GM19193 (cell line): Measurements from ENCODE around the gene IL17B.

ENCODE experiments used
- POLR2A ChIP-seq: IDR thresholded peaks from 4 replicates; pipeline ENCODE4 v1.6.1; 2011; ENCODE audit not compliant: insufficient read depth, insufficient read length; ENCODE audit errors: extremely low read depth

Gene IL17B

GRCh38 chr5:149376711-149377447 is 2.2 kb downstream of the IL17B start:
- no peak for TF ChIP-seq POLR2A

- TF ChIP-seq POLR2A, result no peak
Measured at GRCh38 chr5:149376104-149376503, 3.0 kb downstream of the IL17B start.

GRCh38 chr5:149375434-149375833 is 3.7 kb downstream of the IL17B start:
- TF ChIP-seq POLR2A, result no peak

DNA sequence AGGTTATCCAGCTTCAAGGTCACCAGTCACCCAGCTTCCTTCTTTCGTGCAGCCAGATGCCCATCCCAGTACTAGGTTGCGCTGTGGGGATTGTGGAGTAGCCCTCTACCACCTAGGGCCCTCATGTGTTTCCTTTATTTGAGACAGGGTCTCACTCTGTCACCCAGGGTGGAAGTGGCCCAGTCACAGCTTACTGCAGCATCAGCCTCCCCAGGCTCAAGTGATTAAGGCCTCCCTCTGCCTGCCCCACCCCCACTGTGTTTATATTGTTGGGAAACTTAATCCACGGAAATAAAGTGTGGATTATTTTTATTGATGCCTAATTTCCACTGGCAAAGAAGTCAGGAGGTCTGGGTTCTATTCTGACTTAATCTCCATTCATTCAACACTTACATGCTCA is 4.3 kb downstream of the IL17B start:
- no peak for TF ChIP-seq POLR2A

DNA sequence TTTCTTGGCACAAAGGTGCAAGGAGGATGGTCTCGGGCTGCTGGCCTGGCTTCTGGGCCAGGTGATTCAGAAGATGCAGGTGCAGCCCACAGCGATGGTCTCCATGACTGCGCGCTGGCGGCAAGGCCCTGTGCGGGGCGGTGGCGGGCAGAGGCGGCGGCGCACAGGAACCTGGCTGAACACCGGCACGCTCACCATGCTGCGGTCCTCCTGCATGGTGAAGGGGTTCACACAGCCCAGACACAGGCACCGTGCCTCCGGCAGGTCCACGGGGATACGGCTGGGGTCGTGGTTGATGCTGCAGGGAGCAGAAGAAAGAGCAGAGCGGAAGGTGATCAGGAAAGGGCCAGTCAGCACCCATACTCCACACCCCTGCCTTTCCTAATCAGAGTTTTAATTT is 4.8 kb downstream of the IL17B start:
- no peak for TF ChIP-seq POLR2A

- TF ChIP-seq POLR2A, result no peak
Measured at GRCh38 chr5:149372932-149373331, 6.2 kb downstream of the IL17B start.

DNA sequence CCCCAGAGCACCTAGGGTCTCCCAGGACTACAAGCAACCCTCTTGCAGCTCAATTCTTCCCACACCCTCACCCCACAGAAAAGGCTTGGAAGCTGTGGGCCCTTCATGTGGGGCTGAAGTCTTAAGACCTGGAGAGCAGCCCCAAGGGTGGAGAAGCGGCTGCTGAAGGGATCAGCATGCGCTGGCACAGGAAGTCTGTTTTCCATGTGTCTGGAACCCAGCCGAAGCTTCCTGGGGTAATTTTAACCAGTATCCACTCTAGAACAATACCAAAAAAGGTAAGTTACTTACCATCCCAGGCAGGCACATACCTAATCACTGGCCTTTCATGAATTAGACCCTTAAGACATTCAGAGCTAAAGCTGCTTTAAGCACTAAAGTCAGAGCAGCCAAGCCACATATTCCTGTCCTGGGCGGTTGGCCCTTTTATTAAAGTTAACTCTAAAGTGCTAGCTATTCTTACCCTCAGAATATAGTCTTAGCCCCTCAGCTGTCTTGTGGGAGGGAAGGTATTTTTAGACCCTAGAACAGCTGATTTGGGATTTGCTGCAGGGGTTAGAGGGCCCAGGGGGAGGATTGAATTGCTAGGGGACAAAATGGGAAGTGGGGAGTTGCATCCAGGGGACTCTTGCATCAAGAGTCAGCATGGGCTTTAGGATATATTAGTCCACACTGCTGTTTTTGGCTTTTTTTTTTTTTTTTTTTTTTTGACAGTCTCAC is 6.9 kb downstream of the IL17B start:
- no peak for TF ChIP-seq POLR2A

DNA sequence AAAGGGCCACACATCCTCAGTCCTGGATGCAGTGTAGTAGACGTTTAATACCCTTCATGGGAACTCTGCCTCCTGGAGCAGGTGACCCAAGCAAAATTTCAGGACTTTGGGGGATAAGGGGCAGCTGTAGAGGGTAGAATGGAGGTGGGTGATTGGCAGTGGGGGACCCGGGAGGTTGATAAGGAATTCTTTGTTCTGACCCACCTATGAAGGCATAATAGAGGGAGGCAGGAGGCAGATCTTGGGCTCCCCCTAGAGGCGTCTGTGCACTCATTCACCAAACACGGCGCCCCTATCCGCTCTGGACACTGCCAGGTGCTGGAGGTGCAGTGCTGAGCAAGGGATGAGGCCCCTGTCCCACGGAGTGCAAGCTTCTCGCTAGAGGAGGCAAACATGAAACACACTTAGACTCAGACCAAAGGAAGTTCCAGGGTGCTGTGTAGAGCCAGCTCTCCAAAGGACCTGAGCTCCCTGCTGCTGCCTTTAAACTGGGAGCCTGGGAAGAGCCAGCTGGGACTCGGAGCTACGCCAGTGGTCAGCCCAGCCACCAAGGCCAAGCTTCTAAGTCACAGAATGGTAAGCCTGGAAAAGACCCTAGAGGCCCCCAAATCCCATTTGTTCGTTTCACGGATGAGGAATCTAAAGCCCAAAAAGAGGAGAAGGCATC is 7.7 kb downstream of the IL17B start:
- no peak for TF ChIP-seq POLR2A

GRCh38 chr5:149370878-149371277 is 8.2 kb downstream of the IL17B start:
- no peak for TF ChIP-seq POLR2A

DNA sequence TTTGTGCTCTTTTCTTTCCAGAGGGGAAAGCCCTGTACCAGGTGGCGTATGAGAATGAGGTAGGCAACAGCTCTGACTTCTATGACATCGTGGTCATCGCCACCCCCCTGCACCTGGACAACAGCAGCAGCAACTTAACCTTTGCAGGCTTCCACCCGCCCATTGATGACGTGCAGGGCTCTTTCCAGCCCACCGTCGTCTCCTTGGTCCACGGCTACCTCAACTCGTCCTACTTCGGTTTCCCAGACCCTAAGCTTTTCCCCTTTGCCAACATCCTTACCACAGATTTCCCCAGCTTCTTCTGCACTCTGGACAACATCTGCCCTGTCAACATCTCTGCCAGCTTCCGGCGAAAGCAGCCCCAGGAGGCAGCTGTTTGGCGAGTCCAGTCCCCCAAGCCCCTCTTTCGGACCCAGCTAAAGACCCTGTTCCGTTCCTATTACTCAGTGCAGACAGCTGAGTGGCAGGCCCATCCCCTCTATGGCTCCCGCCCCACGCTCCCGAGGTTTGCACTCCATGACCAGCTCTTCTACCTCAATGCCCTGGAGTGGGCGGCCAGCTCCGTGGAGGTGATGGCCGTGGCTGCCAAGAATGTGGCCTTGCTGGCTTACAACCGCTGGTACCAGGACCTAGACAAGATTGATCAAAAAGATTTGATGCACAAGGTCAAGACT is 11.0 kb downstream of the IL17B start:
- TF ChIP-seq POLR2A, result no peak

GRCh38 chr5:149367249-149367971 is 11.7 kb downstream of the IL17B start:
- no peak for TF ChIP-seq POLR2A

GRCh38 chr5:149366169-149366729 is 12.8 kb downstream of the IL17B start:
- no peak for TF ChIP-seq POLR2A

GRCh38 chr5:149365418-149365817 is 13.7 kb downstream of the IL17B start:
- TF ChIP-seq POLR2A, result no peak

GRCh38 chr5:149364719-149365118 is 14.4 kb downstream of the IL17B start:
- TF ChIP-seq POLR2A, result no peak
